GM18498 (cell line): ENCODE results near the gene GADD45GIP1.
"Not testable (repeated sequence)": the region's sequence is repeated elsewhere in the genome, so short reads cannot be mapped to it uniquely, and the experiment has no call there.

Experiments
- ATAC-seq: cut with Tn5 transposase; IDR thresholded peaks from one replicate; pipeline ENCODE4 v1.9.1; 2021; ENCODE audit warnings: mild to moderate bottlenecking, moderate library complexity; ENCODE audit not compliant: unreplicated experiment

GADD45GIP1 gene

GRCh38 chr19:12990431-12990830, 33.4 kb upstream of the GADD45GIP1 start:
- ATAC-seq: no peak

- no peak for ATAC-seq
Observed at GRCh38 chr19:12987781-12988180, 30.8 kb upstream of the GADD45GIP1 start.

GRCh38 chr19:12987190-12987589, 30.2 kb upstream of the GADD45GIP1 start:
- no peak for ATAC-seq

- no peak for ATAC-seq
Observed at GRCh38 chr19:12986726-12987125, 29.7 kb upstream of the GADD45GIP1 start.

GRCh38 chr19:12985049-12985776, 28.2 kb upstream of the GADD45GIP1 start:
- ATAC-seq: no peak

GRCh38 chr19:12984683-12985048, 27.6 kb upstream of the GADD45GIP1 start:
- ATAC-seq: no peak

- no peak for ATAC-seq
Observed at GRCh38 chr19:12984143-12984627, 27.2 kb upstream of the GADD45GIP1 start.

- no peak for ATAC-seq
Observed at GRCh38 chr19:12983542-12984142, 26.6 kb upstream of the GADD45GIP1 start.

- no peak for ATAC-seq
Observed at GRCh38 chr19:12983091-12983490, 26.1 kb upstream of the GADD45GIP1 start.

- ATAC-seq: no peak
Observed at GRCh38 chr19:12982648-12983047, 25.6 kb upstream of the GADD45GIP1 start.

- no peak for ATAC-seq
Observed at GRCh38 chr19:12979974-12980373, 23.0 kb upstream of the GADD45GIP1 start.

GRCh38 chr19:12976109-12976508, 19.1 kb upstream of the GADD45GIP1 start:
- ATAC-seq: not testable (repeated sequence)

GRCh38 chr19:12975221-12975741, 18.3 kb upstream of the GADD45GIP1 start:
- ATAC-seq: no peak

- no peak for ATAC-seq
Observed at GRCh38 chr19:12974301-12975220, 17.5 kb upstream of the GADD45GIP1 start.

- no peak for ATAC-seq
Observed at GRCh38 chr19:12973236-12973635, 16.2 kb upstream of the GADD45GIP1 start.

GRCh38 chr19:12970070-12970820, 13.2 kb upstream of the GADD45GIP1 start:
- ATAC-seq: no peak

GRCh38 chr19:12969292-12969988, 12.4 kb upstream of the GADD45GIP1 start, which contains the start of gene DAND5:
Gene DAND5, plus strand, starts transcription at chr19:12969576. Its CDS starts 85 bp downstream, at chr19:12969661.
- no peak for ATAC-seq

- ATAC-seq: no peak
Observed at GRCh38 chr19:12967907-12968306, 10.9 kb upstream of the GADD45GIP1 start.

- no peak for ATAC-seq
Observed at GRCh38 chr19:12965812-12966135, 8.8 kb upstream of the GADD45GIP1 start.
